Activated T-cell treated with anti-CD3 and anti-CD28 coated beads for 48 hours (primary cell): Measurements from ENCODE around the gene BTG2.
"Not testable (repeated sequence)": the region's sequence is repeated elsewhere in the genome, so short reads cannot be mapped to it uniquely, and the experiment has no call there.

Experiments used
- DNase-seq: peaks from one replicate; pipeline ENCODE4 v3.0.0-alpha.2; 2020; ENCODE audit warnings: low read depth

The BTG2 gene

GRCh38 chr1:203304919-203305808, at the start of gene BTG2:
Gene BTG2 (plus strand): TSS chr1:203305519. CDS start chr1:203305607, 88 bp downstream.
- DNase-seq = peak; percentile 87

GRCh38 chr1:203256636-203257035, 48.7 kb upstream of the BTG2 start:
- not testable (repeated sequence) for DNase-seq

- no peak for DNase-seq
Measured at GRCh38 chr1:203263496-203263895, 41.8 kb upstream of the BTG2 start.

GRCh38 chr1:203264052-203264501, 41.2 kb upstream of the BTG2 start:
- no peak for DNase-seq

GRCh38 chr1:203265541-203265940, 39.8 kb upstream of the BTG2 start:
- DNase-seq = no peak

- not testable (repeated sequence) for DNase-seq
Measured at GRCh38 chr1:203266140-203266539, 39.2 kb upstream of the BTG2 start.

GRCh38 chr1:203267347-203267846, 37.9 kb upstream of the BTG2 start:
- peak; percentile 67 for DNase-seq

- DNase-seq = no peak
Measured at GRCh38 chr1:203267912-203268311, 37.4 kb upstream of the BTG2 start.

- DNase-seq = no peak
Measured at GRCh38 chr1:203268901-203269653, 36.2 kb upstream of the BTG2 start.

GRCh38 chr1:203269654-203270020, 35.7 kb upstream of the BTG2 start:
- no peak for DNase-seq

GRCh38 chr1:203270448-203270847, 34.9 kb upstream of the BTG2 start:
- DNase-seq = no peak

- DNase-seq = no peak
Measured at GRCh38 chr1:203271018-203271743, 34.1 kb upstream of the BTG2 start.

- DNase-seq = no peak
Measured at GRCh38 chr1:203271962-203272632, 33.2 kb upstream of the BTG2 start.

- DNase-seq = no peak
Measured at GRCh38 chr1:203272633-203273205, 32.6 kb upstream of the BTG2 start.

GRCh38 chr1:203273206-203273868, 32.0 kb upstream of the BTG2 start:
- DNase-seq = peak; percentile 89

- no peak for DNase-seq
Measured at GRCh38 chr1:203273869-203274602, 31.3 kb upstream of the BTG2 start.

GRCh38 chr1:203274603-203275381, 30.5 kb upstream of the BTG2 start:
- no peak for DNase-seq

- no peak for DNase-seq
Measured at GRCh38 chr1:203275656-203276272, 29.6 kb upstream of the BTG2 start.

GRCh38 chr1:203276408-203276807, 28.9 kb upstream of the BTG2 start:
- no peak for DNase-seq
